CD4-positive, alpha-beta T cell (primary cell): ENCODE measurements around the gene CDKN1A. TPM values are rescaled to one million over a fixed set of nuclear protein-coding genes. Genes with fewer than 3 reads are reported as not detected.

Experiments
- ATAC-seq: fragments of 200-7000 bp; cut with Tn5 transposase; one replicate; pipeline ENCODE4 v1.10.0; 2022; ENCODE audit warnings: mild to moderate bottlenecking; ENCODE audit not compliant: poor library complexity
- CTCF ChIA-PET: fragments of 350-600 bp; sonication (Branson Sonifier 250); formaldehyde crosslinking; loops from one replicate; lab custom pipeline; 2021; ENCODE audit warnings: antibody characterized with exemption, inconsistent platforms; lab: Charles Lee
- POLR2A ChIA-PET: fragments of 350-600 bp; sonication (Branson Sonifier 250); formaldehyde crosslinking; loops from one replicate; lab custom pipeline; 2021; ENCODE audit warnings: antibody characterized with exemption, inconsistent platforms; lab: Charles Lee
- DNase-seq, 14 experiments: peaks; one replicate each; pipeline ENCODE4 v3.0.0-alpha.2; 2013 to 2020; ENCODE audit warnings: mixed read lengths in 2 of 14
- H3K27ac ChIP-seq, 2 donors: one replicate each; pipeline versions ENCODE4 v1.5.1 to v1.7.0; 2013; ENCODE audit warnings: low read length in 2 of 2, low read depth in 1 of 2, mild to moderate bottlenecking in 1 of 2
- H3K27me3 ChIP-seq, 2 experiments: 1 replicate in 1 of 2; 2 replicates in 1 of 2; pipeline versions ENCODE4 v1.6.1 to v1.7.0; 2013; ENCODE audit warnings: low read length in 2 of 2, control low read depth in 1 of 2, mild to moderate bottlenecking in 1 of 2, moderate library complexity in 1 of 2; ENCODE audit not compliant: insufficient read depth in 2 of 2, control insufficient read depth in 1 of 2
- H3K36me3 ChIP-seq: one replicate; pipeline ENCODE4 v1.6.1; 2013; ENCODE audit warnings: low read length, control low read depth; ENCODE audit not compliant: insufficient read depth
- H3K4me1 ChIP-seq: one replicate; pipeline ENCODE4 v1.6.1; 2013; ENCODE audit warnings: low read length, control low read depth; ENCODE audit not compliant: insufficient read depth
- H3K4me3 ChIP-seq: one replicate; pipeline ENCODE4 v1.5.1; 2013; ENCODE audit warnings: mild to moderate bottlenecking, low read length, moderate library complexity
- H3K9me3 ChIP-seq, 2 experiments: 1 replicate in 1 of 2; 2 replicates in 1 of 2; pipeline versions ENCODE4 v1.6.1 to v1.7.0; 2013; ENCODE audit warnings: low read length in 2 of 2, mild to moderate bottlenecking in 2 of 2, control low read depth in 1 of 2, moderate library complexity in 1 of 2; ENCODE audit not compliant: control insufficient read depth in 1 of 2, insufficient read depth in 1 of 2
- H3K27ac Mint-ChIP-seq: one replicate; pipeline ENCODE4 v1.8.0; 2020; ENCODE audit warnings: mixed read lengths
- H3K27me3 Mint-ChIP-seq: one replicate; pipeline ENCODE4 v1.8.0; 2021; ENCODE audit warnings: mixed read lengths
- H3K36me3 Mint-ChIP-seq: one replicate; pipeline ENCODE4 v1.8.0; 2021; ENCODE audit warnings: low read depth, mixed read lengths
- H3K4me1 Mint-ChIP-seq: one replicate; pipeline ENCODE4 v1.8.0; 2021; ENCODE audit warnings: low read depth, mixed read lengths
- H3K4me3 Mint-ChIP-seq: one replicate; pipeline ENCODE4 v1.8.0; 2020; ENCODE audit warnings: mild to moderate bottlenecking, mixed read lengths
- H3K9me3 Mint-ChIP-seq: one replicate; pipeline ENCODE4 v1.8.0; 2020; ENCODE audit warnings: mixed read lengths
- CTCF ChIP-seq: fragments of 200-600 bp; IDR thresholded peaks from one replicate; pipeline ENCODE4 v1.8.0; 2022; ENCODE audit warnings: antibody characterized with exemption, mild to moderate bottlenecking
- intact Hi-C, 2 experiments: fragments of 100-400 bp; cut with DNase I in 1 of 2; cut with micrococcal nuclease in 1 of 2; formaldehyde crosslinking; loops; one replicate each; pipeline versions ENCODE4 v1.15.1 to v1.9.0; 2023 to 2025; cut with DNase I, micrococcal nuclease
- total RNA-seq, 174 experiments: library from RNA in 2 of 174; stranded (reverse) in 2 of 174; gene quantifications; one replicate each; pipeline ENCODE4 v1.2.3 and lab custom pipeline; 2021 to 2026

Gene CDKN1A
- total RNA-seq, 2 experiments from 2014 or later: 98.3 to 98.6 TPM

- H3K36me3 Mint-ChIP-seq: no peaks in the 10 kb centered on the region
- H3K27ac ChIP-seq: no peak overlapping the region
- no peak overlapping the region for H3K4me3 ChIP-seq
- no peak overlapping the region for H3K27ac Mint-ChIP-seq
- no peak for TF ChIP-seq CTCF
- H3K9me3 Mint-ChIP-seq: no peaks in the 10 kb centered on the region
- H3K4me1 ChIP-seq: peaks cover 2% of the 10 kb centered on the region
- POLR2A ChIA-PET: no interaction called here
- no peaks in the 10 kb centered on the region for H3K27me3 Mint-ChIP-seq
- DNase-seq (peak in 2 of 14 experiments; percentile 22 to 31), ATAC-seq (no peak)
- no peaks in the 10 kb centered on the region for H3K4me1 Mint-ChIP-seq
- H3K36me3 ChIP-seq: no peaks in the 10 kb centered on the region
- no peaks in the 10 kb centered on the region for H3K27me3 ChIP-seq
- H3K4me3 Mint-ChIP-seq: no peak overlapping the region
- intact Hi-C loops: no loop called here
- CTCF ChIA-PET: no interaction called here
- no peaks in the 10 kb centered on the region for H3K9me3 ChIP-seq
These were observed 39.2 kb upstream of the CDKN1A start for GRCh38 chr6:36639171-36639808.

GRCh38 chr6:36641543-36641942 lies 37.0 kb upstream of the CDKN1A start:
- CTCF ChIA-PET: no interaction called here
- no peaks in the 10 kb centered on the region for H3K36me3 Mint-ChIP-seq
- no peaks in the 10 kb centered on the region for H3K4me1 Mint-ChIP-seq

GRCh38 chr6:36642913-36643817 lies 35.3 kb upstream of the CDKN1A start:
- Mint-ChIP-seq H3K27me3 (no peaks in the 10 kb centered on the region), H3K9me3 (no peaks in the 10 kb centered on the region), H3K4me1 (no peaks in the 10 kb centered on the region), H3K36me3 (no peaks in the 10 kb centered on the region), H3K27ac (no peak overlapping the region), H3K4me3 (no peak overlapping the region)
- DNase-seq (no peak), ATAC-seq (no peak)
- intact Hi-C loops: no loop called here
- Histone ChIP-seq H3K9me3 (no peaks in the 10 kb centered on the region), H3K27me3 (no peaks in the 10 kb centered on the region), H3K27ac (no peak overlapping the region), H3K4me1 (peaks cover 2% of the 10 kb centered on the region), H3K4me3 (no peak overlapping the region), H3K36me3 (no peaks in the 10 kb centered on the region)
- TF ChIP-seq CTCF: no peak
- CTCF ChIA-PET: interaction anchor here (1.2 kb wide), 1 partner anchor 112 kb away, joined by 3 read pairs; no protein-coding TSS in a partner anchor
- POLR2A ChIA-PET: no interaction called here

More at GRCh38 chr6:36641543-36641942, 37.0 kb upstream of the CDKN1A start:
- H3K9me3 ChIP-seq: no peaks in the 10 kb centered on the region
- no peaks in the 10 kb centered on the region for H3K27me3 ChIP-seq
- Mint-ChIP-seq H3K9me3 (no peaks in the 10 kb centered on the region), H3K27me3 (no peaks in the 10 kb centered on the region), H3K4me3 (no peak overlapping the region), H3K27ac (no peak overlapping the region)
- H3K27ac ChIP-seq: no peak overlapping the region
- no peak for TF ChIP-seq CTCF
- POLR2A ChIA-PET: no interaction called here
- ATAC-seq (no peak), DNase-seq (no peak)
- peaks cover 2% of the 10 kb centered on the region for H3K4me1 ChIP-seq
- H3K4me3 ChIP-seq: no peak overlapping the region
- intact Hi-C loops: no loop called here
- H3K36me3 ChIP-seq: no peaks in the 10 kb centered on the region
